ENCODE measurements around the gene PTGES3L.

GRCh38 chr17:43025766-43026537 lies 46.1 kb upstream of the PTGES3L start:
- TF ChIP-seq CTCF (conservative IDR thresholded peaks at IDR 0.05; ENCODE audit: low read depth in 2 of 2), result no peak
- TF ChIP-seq CREB1 (CRISPR knock-in tag; IDR thresholded peaks at IDR 0.05; ENCODE audit: low read depth), result no peak
- TF ChIP-seq ZNF114 (CRISPR knock-in tag; IDR thresholded peaks at IDR 0.05), result no peak
- no peak for TF ChIP-seq EZH2 (IDR thresholded peaks at IDR 0.05; ENCODE audit: low read depth, unreplicated experiment)
